ENCODE results near the gene CLOCK.
A peak's percentile ranks its signal among the peaks of the same experiment; 100 is the strongest.

CLOCK gene

DNA sequence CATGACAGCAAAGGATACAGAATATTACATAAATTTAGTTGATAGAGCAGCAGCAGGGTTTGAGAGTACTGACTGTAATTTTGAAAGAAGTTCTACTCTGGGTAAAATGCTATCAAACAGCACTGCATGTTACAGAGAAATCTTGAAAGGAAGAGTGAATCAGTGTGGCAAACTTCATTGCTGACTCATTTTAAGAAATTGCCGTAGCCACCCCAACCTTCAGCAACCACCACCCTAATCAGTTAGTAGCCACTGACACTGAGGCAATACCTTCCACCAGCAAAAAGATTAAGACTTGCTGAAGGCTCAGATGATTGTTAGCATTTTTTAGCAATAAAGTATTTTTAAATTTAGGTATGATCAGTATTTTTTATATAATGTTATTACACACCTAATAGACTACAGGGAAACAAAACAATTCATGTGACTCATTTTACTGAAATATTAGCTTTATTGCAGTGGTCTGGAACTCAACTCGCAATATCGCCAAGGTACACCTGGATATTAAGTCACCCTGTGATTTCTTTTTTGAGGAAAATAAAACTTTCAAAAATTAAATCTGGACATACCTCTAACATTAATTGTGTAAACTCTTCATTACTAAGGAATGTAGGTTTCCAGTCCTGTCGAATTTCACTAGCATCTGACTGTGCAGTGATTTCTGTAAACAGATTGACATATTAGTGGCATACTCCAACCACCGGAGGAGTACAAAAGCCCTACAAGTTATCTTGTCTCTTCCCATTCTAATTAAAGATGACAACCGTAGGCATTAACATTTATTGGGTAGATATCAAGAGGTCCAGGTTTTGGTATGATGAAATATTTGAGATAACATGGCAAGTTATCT is 71.1 kb downstream of the CLOCK start:
- no peak for DNase-seq

DNA sequence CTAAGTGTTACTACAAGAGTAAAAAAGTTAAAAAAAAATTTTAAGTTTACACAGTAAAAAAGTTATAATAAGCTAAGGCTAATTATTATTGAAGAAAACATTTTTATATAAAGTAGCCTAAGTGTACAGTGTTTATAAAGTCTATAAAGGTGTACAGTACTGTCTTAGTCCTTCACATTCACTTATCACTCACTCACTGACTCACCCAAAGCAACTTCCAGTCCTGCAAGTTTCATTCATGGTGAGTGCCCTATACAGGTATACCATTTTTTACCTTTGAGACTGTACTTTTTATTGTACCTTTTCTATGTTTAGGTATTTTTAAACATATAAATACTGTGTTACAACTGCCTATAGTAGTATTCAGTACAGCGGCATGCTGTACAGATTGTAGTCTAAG is 76.7 kb downstream of the CLOCK start:
- DNase-seq = no peak

DNA sequence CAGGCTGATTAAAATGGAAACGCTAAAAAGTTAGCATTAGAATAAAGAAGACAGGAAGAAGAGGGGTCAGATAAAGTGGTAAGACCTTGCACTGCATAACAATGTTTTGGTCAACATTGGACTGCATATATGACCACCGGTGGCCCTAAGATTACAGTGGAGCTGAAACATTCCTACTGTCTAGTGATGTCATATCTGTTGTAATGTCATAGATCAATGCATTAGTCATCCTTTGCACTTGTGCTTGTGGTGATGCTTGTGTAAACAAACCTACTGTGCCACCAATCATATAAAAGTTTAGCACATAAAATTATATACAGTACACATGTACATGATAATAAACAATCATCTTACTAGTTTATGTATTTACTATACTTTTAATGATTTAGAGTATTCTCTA is 78.0 kb downstream of the CLOCK start:
- DNase-seq = no peak

DNA sequence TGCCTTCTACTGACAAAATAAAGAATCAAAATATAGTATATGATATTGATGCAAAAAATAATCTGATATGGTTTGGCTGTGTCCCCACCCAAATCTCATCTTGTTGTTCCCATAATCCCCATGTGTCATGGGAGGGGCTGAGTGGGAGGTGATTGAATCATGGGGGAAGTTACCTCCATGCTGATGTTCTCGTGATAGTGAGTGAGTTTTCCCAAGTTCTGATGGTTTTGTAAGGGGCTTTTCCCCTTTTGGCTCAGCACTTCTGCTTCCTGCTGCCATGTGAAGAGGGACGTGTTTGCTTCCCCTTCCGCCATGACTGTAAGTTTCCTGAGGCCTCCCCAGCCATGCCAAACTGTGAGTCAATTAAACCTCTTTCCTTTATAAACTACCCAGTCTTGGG is 80.7 kb downstream of the CLOCK start:
- no peak for DNase-seq

GRCh38 chr4:55458611-55459010 is 88.1 kb downstream of the CLOCK start:
- DNase-seq = no peak

DNA sequence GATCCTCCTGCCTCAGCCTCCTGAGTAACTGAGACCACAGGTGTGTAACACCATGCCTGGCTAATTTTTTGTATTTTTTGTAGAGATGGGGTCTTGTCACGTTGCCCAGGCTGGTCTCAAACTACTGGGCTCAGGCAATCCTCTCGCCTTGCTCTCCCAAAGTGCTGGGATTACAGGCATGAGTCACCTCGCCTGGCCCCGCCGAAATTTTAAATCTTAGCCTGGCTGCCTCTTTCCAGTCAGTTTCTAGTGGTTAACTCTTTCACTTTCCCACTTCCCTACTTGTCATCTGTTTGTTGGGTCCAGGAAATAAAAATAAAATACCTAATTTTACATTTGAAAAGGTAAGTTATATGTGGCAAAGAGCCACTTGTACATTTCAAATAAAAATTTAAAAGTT is 88.5 kb downstream of the CLOCK start:
- DNase-seq = no peak

- DNase-seq = no peak
Observed at GRCh38 chr4:55450566-55450965, 96.1 kb downstream of the CLOCK start.

DNA sequence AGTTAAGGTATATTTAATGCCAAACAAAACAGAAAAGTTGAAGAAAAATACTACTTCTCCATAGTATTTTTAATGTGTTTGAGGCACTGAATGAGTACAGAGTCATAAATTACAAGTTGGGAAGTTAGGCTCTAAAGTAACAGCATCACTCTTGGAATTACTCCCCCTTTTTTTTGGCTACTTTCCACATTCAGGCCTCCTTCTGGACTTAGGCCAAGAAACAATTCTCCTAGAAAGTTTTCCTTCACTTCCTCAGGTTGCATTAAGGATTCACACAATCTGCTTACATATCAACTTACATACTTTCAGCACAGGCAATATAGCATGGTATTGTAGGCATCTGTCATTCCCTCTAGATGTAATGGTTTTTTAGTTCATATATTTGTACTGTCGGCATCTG is 98.9 kb downstream of the CLOCK start:
- no peak for DNase-seq

DNA sequence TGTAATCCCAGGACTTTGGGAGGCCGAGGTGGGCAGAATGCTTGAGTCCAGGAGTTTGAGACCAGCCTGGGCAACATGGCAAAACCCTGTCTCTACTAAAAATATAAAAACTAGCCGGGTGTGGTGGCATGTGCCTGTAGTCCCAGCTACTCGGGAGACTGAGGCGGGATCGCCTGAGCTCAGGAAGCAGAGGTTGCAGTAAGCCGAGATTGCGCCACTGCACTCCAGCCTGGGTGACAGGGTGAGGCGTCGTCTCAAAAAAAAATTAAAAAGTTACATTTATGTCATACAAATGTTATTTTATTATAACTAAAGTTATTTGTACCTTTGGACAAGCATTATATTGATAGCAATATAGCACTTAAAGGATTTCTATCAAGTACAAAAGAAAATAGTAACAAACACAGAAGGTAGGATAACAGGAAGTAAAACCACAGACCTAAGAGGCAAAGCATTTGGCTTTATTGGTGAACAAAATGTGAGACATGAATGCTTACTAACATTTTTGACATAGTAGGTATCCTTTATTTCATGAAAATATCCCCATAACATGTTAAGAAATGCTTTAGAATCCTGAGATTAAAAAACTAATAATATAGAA is 99.5 kb downstream of the CLOCK start:
- no peak for DNase-seq

GRCh38 chr4:55446578-55446922 is 100.2 kb downstream of the CLOCK start:
- no peak for DNase-seq

DNA sequence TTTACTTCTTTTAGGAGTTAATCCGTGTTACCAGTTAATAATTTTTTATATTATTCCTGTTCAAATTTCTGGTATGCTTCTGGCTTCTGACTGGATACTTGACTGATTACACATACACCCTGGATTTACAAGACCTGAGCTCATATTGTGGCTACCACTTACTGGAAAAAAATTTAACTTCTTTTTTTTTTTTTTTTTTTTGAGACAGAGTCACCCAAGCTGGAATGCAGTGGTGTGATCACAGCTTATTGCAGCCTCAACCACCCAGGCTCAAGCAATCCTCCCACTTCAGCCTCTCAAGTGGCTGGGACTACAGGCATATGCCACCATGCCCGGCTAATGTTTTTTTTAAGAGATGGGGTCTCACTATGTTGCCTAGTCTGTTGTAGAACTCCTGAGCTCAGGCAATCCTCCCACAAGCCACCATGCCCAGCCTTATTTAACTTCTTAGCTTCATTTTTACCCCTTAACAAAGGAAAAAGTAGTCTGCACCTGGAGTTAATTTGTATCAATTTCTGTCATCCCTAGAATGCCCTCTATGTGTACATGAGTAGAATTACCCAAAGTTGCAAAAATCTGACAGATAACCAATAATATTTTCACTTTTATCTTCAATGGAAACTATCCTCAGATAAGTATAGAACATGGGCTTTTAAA is 100.7 kb downstream of the CLOCK start:
- DNase-seq = no peak

- no peak for DNase-seq
Observed at GRCh38 chr4:55444827-55445226, 101.9 kb downstream of the CLOCK start.

DNA sequence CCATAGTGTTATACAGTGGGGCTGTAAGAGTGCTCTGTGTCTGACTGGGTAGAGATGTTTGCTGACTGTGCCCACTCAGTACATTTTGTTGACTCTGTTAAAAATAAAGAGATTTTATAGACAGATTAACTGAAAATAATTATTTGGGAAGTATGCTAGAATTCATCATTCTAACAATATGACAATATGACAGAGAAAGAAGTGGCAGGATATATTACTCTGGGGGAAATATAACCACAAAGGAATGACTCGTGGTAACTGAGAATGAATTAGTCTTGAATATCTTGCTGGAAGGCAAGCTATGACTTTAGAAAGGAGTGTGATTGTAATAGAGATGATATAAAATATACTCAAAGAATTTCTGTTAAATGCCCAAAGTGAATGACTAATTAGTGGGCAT is 104.2 kb downstream of the CLOCK start:
- DNase-seq = no peak

DNA sequence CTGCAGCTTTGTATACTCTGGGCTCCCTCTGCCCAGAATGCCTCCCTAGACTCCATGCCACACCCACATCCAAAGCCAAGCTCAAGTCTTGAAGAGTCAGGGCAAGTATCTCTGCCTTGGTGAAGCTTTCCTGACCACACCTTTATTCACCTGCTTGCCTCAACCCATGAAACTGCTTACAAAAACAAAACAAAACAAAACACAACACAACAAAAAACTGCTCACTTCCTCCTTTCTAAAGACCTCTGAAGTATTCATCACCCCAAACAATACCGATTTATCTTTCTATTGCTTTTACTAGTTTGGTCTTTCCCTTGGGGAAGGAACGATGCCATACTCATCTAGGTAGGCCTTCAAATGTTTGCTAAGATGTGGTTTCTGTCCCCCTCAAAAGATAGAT is 105.9 kb downstream of the CLOCK start:
- no peak for DNase-seq

- DNase-seq = no peak
Observed at GRCh38 chr4:55439023-55439422, 107.7 kb downstream of the CLOCK start.

DNA sequence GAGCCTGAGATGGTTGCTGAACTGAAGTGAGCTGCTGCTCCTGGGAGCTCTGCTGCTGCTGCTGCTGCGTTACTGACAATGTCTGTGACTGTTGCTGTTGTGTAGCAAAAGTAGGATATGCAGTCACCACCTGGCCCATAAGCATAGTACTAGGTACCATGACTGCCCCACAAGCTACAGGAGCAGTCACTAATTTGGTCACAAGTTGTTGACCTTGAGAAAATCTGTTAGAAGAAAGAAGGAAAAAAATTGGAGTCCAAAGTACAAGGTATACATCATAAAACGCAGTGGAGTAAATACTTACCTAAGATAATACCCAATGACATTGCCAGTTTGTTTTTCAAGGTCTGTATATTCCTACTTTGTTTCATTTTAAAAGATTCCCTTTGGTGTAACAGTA is 108.4 kb downstream of the CLOCK start:
- no peak for DNase-seq

- no peak for DNase-seq
Observed at GRCh38 chr4:55437823-55438222, 108.9 kb downstream of the CLOCK start.

- no peak for DNase-seq
Observed at GRCh38 chr4:55437356-55437796, 109.3 kb downstream of the CLOCK start.

DNA sequence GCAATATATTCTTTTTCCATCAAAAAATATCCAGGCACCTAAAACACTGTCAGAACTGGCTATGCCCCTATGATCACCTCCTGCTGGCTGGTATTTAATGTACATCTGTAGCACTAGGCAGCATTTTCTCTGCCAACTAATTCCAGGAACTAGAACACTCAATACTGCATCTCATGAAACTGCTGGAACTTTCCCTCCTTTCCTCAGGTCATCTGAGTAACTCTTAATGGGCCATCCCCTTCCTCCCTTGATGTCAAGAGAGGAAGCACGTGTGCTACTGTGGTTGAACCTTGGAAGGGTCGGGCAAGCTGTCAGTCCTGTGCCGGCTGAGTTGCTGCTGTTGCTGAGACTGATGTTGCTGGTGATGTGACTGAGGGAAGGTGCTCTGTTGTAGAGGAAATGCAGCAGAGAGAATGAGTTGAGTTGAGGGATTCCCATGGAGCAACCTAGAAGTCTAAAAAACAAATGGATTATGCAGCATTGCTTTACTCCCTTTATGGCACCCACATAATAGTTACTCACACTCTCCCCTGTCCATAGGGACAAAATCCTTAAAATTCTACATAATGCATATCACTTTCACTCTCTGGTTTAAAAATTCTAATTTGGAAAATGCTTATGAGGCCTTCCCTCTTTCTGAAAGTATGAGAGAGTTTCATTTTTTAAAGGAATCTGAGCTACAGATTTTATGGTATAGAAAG is 111.4 kb downstream of the CLOCK start:
- DNase-seq = peak; percentile 65

DNA sequence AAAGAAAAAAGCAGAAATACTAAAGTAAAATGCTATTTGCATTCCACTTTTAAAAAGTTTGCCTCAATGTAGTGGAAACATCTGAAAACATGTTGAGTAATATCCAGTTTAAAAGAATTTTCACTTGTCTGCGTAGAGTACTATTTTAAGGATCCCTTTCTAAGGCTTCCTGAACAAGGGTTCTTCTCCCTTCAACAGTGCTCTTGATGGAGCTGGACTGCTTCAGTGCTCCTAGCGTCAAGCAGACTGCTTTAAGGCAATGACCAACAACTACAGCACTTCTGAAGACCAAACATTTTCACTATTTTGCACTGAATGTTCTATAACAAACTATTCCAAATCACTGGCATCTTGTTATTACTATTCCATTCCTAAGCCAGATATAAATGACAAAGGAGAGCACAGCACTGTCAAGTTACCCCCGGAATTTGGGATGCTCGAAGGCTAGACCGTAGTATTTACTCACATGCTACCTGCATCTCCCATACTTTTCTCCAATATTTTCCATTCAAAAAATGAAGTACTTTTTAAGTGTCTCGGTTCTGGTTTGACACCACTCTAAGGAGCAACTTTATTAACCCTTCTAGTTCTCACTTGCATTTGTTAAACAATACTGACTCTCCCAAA is 114.9 kb downstream of the CLOCK start:
- DNase-seq = no peak

GRCh38 chr4:55424791-55425190 is 121.9 kb downstream of the CLOCK start:
- no peak for DNase-seq

DNA sequence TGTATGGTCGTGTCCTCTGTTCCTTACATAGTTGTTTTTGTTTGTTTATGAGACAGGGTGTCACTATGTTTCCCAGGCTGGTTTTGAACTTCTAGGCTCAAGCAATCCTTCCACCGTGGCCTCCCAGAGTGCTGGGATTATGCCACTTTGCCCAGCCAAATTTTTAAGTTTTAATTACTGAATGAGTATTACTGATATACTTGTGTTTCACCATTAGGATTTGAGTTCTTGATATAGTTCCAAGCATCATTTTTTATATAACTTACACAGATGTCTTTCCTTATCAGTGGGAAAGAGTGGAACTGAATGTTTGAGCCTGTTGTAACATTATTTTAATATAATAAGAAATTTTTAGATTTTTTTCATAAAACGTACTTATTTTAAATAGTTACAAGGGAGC is 130.5 kb downstream of the CLOCK start:
- DNase-seq = no peak

GRCh38 chr4:55411621-55412020 is 135.1 kb downstream of the CLOCK start:
- DNase-seq = no peak
